HCT116 (cell line): ENCODE data around the gene ADAM30. TPM values are rescaled to one million over a fixed set of nuclear protein-coding genes. Genes with fewer than 3 reads are reported as not detected.

Experiments used
- ATAC-seq: fragments of 200-7000 bp; cut with Tn5 transposase; 2 replicates; pipeline ENCODE4 v1.9.1; 2020; ENCODE audit warnings: mild to moderate bottlenecking, moderate library complexity
- BruUV-seq: library from RNA; stranded (reverse); fragments of 400-500 nt; replicated peaks from 2 replicates; lab custom pipeline; 2021; lab: Mats Ljungman, UMichigan
- CTCF ChIA-PET: fragments of 300-600 bp; sonication (Branson Sonifier 250); formaldehyde crosslinking; loops from one replicate; lab custom pipeline; 2021; ENCODE audit warnings: antibody characterized with exemption; lab: Charles Lee
- POLR2A ChIA-PET: fragments of 300-600, 350-600 bp; sonication (Branson Sonifier 250); formaldehyde crosslinking; loops from one replicate; lab custom pipeline; 2021; ENCODE audit warnings: antibody characterized with exemption; lab: Charles Lee
- RAD21 ChIA-PET, 2 experiments: fragments of 300-600 bp; sonication (Branson Sonifier 250); formaldehyde crosslinking; loops; one replicate each; lab custom pipeline; 2023; ENCODE audit warnings: low total read pairs in 2 of 2; ENCODE audit not compliant: uncharacterized antibody in 2 of 2, unreplicated experiment in 2 of 2, low non-redundant PET in 1 of 2; lab: Charles Lee
- DNase-seq: peaks from one replicate; pipeline ENCODE4 v3.0.0-alpha.2; 2010; ENCODE audit warnings: low read depth, low spot score
- H2AFZ ChIP-seq: fragments of 200-600 bp; shearing (Covaris generic), sonication (generic); 2 replicates; pipeline ENCODE4 v1.6.1; 2017; ENCODE audit warnings: low read depth, mixed run types, mixed read lengths, antibody characterized with exemption, low read length; ENCODE audit not compliant: poor library complexity, severe bottlenecking
- H3K27ac ChIP-seq: 2 replicates; pipeline ENCODE4 v1.5.1; 2012; ENCODE audit warnings: low read depth, low read length
- H3K27me3 ChIP-seq: fragments of 200-600 bp; sonication (generic); 2 replicates; pipeline ENCODE4 v1.6.1; 2016; ENCODE audit warnings: mixed run types, low read length, mixed read lengths; ENCODE audit not compliant: insufficient read depth
- H3K36me3 ChIP-seq, 2 experiments: fragments of 200-500 bp in 1 of 2; fragments of 200-600 bp in 1 of 2; sonication (Bioruptor generic) in 1 of 2; sonication (generic) in 1 of 2; 2 replicates each; pipeline versions ENCODE4 v1.5.1 to v1.6.1; 2014 to 2016; ENCODE audit warnings: low read length in 2 of 2, inconsistent platforms in 1 of 2, mixed read lengths in 1 of 2, mixed run types in 1 of 2; ENCODE audit not compliant: insufficient read depth in 2 of 2, control insufficient read depth in 1 of 2
- H3K4me1 ChIP-seq, 2 experiments: fragments of 200-600 bp in 1 of 2; sonication (generic) in 1 of 2; 2 replicates each; pipeline versions ENCODE4 v1.5.1 to v1.6.1; 2012 to 2017; ENCODE audit warnings: low read length in 2 of 2, inconsistent platforms in 1 of 2, mild to moderate bottlenecking in 1 of 2, mixed read lengths in 1 of 2, mixed run types in 1 of 2, moderate library complexity in 1 of 2; ENCODE audit not compliant: insufficient read depth in 2 of 2, control insufficient read depth in 1 of 2
- H3K4me2 ChIP-seq: fragments of 200-600 bp; sonication (generic); 2 replicates; pipeline ENCODE4 v1.6.1; 2017; ENCODE audit warnings: mixed run types, low read length, mixed read lengths
- H3K4me3 ChIP-seq, 2 experiments: fragments of 200-600 bp in 1 of 2; sonication (generic) in 1 of 2; replicated peaks in 1 of 2; 2 replicates each; pipeline ENCODE4 v1.5.1; 2011 to 2016; ENCODE audit warnings: low read length in 2 of 2, control low read depth in 1 of 2, low read depth in 1 of 2, mild to moderate bottlenecking in 1 of 2, mixed read lengths in 1 of 2, mixed run types in 1 of 2
- H3K79me2 ChIP-seq: fragments of 200-600 bp; sonication (generic); 2 replicates; pipeline ENCODE4 v1.6.1; 2017; ENCODE audit warnings: mild to moderate bottlenecking, mixed run types, low read length, moderate library complexity, mixed read lengths; ENCODE audit not compliant: insufficient read depth
- H3K9ac ChIP-seq: fragments of 200-600 bp; sonication (generic); 2 replicates; pipeline ENCODE4 v1.6.1; 2016; ENCODE audit warnings: low read length, mixed read lengths
- H3K9me2 ChIP-seq: fragments of 200-600 bp; sonication (generic), shearing (Covaris generic); 2 replicates; pipeline ENCODE4 v1.6.1; 2017; ENCODE audit warnings: mixed run types, mild to moderate bottlenecking, moderate library complexity; ENCODE audit not compliant: insufficient read depth
- H3K9me3 ChIP-seq, 2 experiments: fragments of 200-500 bp in 1 of 2; fragments of 200-600 bp in 1 of 2; sonication (Bioruptor generic) in 1 of 2; sonication (generic) in 1 of 2; 2 replicates each; pipeline ENCODE4 v1.6.1; 2014 to 2017; ENCODE audit warnings: low read length in 2 of 2, mixed read lengths in 2 of 2, inconsistent platforms in 1 of 2, low read depth in 1 of 2, mild to moderate bottlenecking in 1 of 2, mixed run types in 1 of 2, moderate library complexity in 1 of 2; ENCODE audit not compliant: control insufficient read depth in 1 of 2, insufficient read depth in 1 of 2
- H4K20me1 ChIP-seq: fragments of 200-600 bp; sonication (generic), shearing (Covaris generic); 2 replicates; pipeline ENCODE4 v1.6.1; 2017; ENCODE audit warnings: mixed run types, mild to moderate bottlenecking, moderate library complexity; ENCODE audit not compliant: insufficient read depth
- CBX3 ChIP-seq: IDR thresholded peaks from 2 replicates; pipeline ENCODE4 v1.6.1; 2012; ENCODE audit warnings: low read depth
- CEBPB ChIP-seq: IDR thresholded peaks from 2 replicates; pipeline ENCODE4 v1.6.1; 2012; ENCODE audit warnings: low read depth
- ELF1 ChIP-seq: IDR thresholded peaks from 2 replicates; pipeline ENCODE4 v1.6.1; 2012; ENCODE audit warnings: low read depth, borderline replicate concordance
- EZH2 ChIP-seq: fragments of 200-600 bp; sonication (generic); IDR thresholded peaks from 2 replicates; pipeline ENCODE4 v1.6.1; 2017; ENCODE audit warnings: antibody characterized with exemption, mixed run types
- EZH2phosphoT487 ChIP-seq: fragments of 200-600 bp; IDR thresholded peaks from 2 replicates; pipeline ENCODE4 v1.6.1; 2018; ENCODE audit warnings: antibody characterized with exemption, borderline replicate concordance
- FOSL1 ChIP-seq: IDR thresholded peaks from 2 replicates; pipeline ENCODE4 v1.6.1; 2012; ENCODE audit warnings: low read depth
- JUND ChIP-seq: IDR thresholded peaks from 2 replicates; pipeline ENCODE4 v1.6.1; 2012
- MAX ChIP-seq: IDR thresholded peaks from 2 replicates; pipeline ENCODE4 v1.6.1; 2012
- POLR2AphosphoS5 ChIP-seq: IDR thresholded peaks from 2 replicates; pipeline ENCODE4 v1.6.1; 2011; ENCODE audit warnings: mild to moderate bottlenecking, low read depth, low read length, moderate library complexity
- RAD21 ChIP-seq: IDR thresholded peaks from 2 replicates; pipeline ENCODE4 v1.6.1; 2012; ENCODE audit warnings: low read depth, mild to moderate bottlenecking
- REST ChIP-seq: IDR thresholded peaks from 2 replicates; pipeline ENCODE4 v1.6.1; 2012; ENCODE audit warnings: low read depth
- SRF ChIP-seq: IDR thresholded peaks from 2 replicates; pipeline ENCODE4 v1.6.1; 2012; ENCODE audit warnings: low read depth
- TCF7L2 ChIP-seq: IDR thresholded peaks from 2 replicates; pipeline ENCODE4 v1.7.0; 2011; ENCODE audit warnings: borderline replicate concordance, inconsistent platforms; ENCODE audit not compliant: insufficient read depth, insufficient read length; ENCODE audit errors: extremely low read depth
- YY1 ChIP-seq: IDR thresholded peaks from 2 replicates; pipeline ENCODE4 v1.6.1; 2011; ENCODE audit warnings: low read length, low read depth, moderate library complexity, mild to moderate bottlenecking; ENCODE audit not compliant: insufficient replicate concordance; ENCODE audit errors: extremely low read depth
- ZBTB33 ChIP-seq: IDR thresholded peaks from 2 replicates; pipeline ENCODE4 v1.6.1; 2011; ENCODE audit warnings: mild to moderate bottlenecking, low read length, moderate library complexity; ENCODE audit not compliant: insufficient replicate concordance; ENCODE audit errors: extremely low read depth
- ZFX ChIP-seq: fragments of 450-650 bp; IDR thresholded peaks from 2 replicates; pipeline ENCODE4 v1.6.1; 2017
- ZNF274 ChIP-seq: fragments of 200-500 bp; sonication (Bioruptor generic); IDR thresholded peaks from 2 replicates; pipeline ENCODE4 v1.6.1; 2014; ENCODE audit warnings: mild to moderate bottlenecking, low read depth, low read length, inconsistent platforms
- intact Hi-C: fragments of 100-400 bp; cut with micrococcal nuclease; formaldehyde crosslinking; loops from 2 replicates; pipeline ENCODE4 v1.10.0; 2022
- total RNA-seq: library from RNA; stranded (reverse); gene quantifications from one replicate; pipeline ENCODE4 v1.2.1, GENCODE V29; 2021; ENCODE audit not compliant: unreplicated experiment

ADAM30 gene
- total RNA-seq, 1 experiment from 2014 or later: not detected

- Histone ChIP-seq H3K4me2 (no peak overlapping the region), H4K20me1 (no peaks in the 10 kb centered on the region), H3K9me2 (no peaks in the 10 kb centered on the region), H2AFZ (no peak overlapping the region), H3K4me3 (no peak overlapping the region), H3K9me3 (no peaks in the 10 kb centered on the region), H3K4me1 (no peaks in the 10 kb centered on the region), H3K36me3 (peaks cover 0 to 12% of the 10 kb centered on the region in 2 experiments; a peak in 1 of 4 replicates), H3K27ac (no peak overlapping the region), H3K79me2 (no peaks in the 10 kb centered on the region), H3K9ac (no peak overlapping the region), H3K27me3 (no peaks in the 10 kb centered on the region)
- ATAC-seq (no peak), DNase-seq (no peak)
- ChIA-PET POLR2A (no interaction called here), CTCF (interaction anchor here (1.5 kb wide), 1 partner anchor 134 kb away, joined by 4 read pairs; no protein-coding TSS in a partner anchor), RAD21 (no interaction called here)
- BruUV-seq: no TSS peak
- intact Hi-C loops: no loop called here
- TF ChIP-seq JUND (no peak), REST (no peak), SRF (no peak), ZNF274 (no peak), EZH2 (no peak), FOSL1 (no peak), MAX (no peak), YY1 (no peak), RAD21 (no peak), ZFX (no peak), ZBTB33 (no peak), TCF7L2 (no peak), EZH2phosphoT487 (no peak), ELF1 (no peak), CBX3 (no peak), CEBPB (no peak), POLR2AphosphoS5 (no peak)
Measured at GRCh38 chr1:119943216-119943615, 46.9 kb upstream of the ADAM30 start.
